Renal pelvis (tissue), 4 donors: Measurements from ENCODE around the gene GDAP1L1. TPM values are rescaled to one million over a fixed set of nuclear protein-coding genes. Genes with fewer than 3 reads are reported as not detected.
A peak's percentile ranks its signal among the peaks of the same experiment; 100 is the strongest.
"Not testable (repeated sequence)": the region's sequence is repeated elsewhere in the genome, so short reads cannot be mapped to it uniquely, and the experiment has no call there.

Experiments used
- DNase-seq: peaks from one replicate; pipeline ENCODE4 v3.0.0-alpha.2; 2013
- polyA plus RNA-seq, 3 donors: library from polyadenylated mRNA; unstranded; fragments of 120-200 nt; gene quantifications; one replicate each; pipeline ENCODE4 v1.2.1, GENCODE V29; 2013; ENCODE audit not compliant: insufficient read length in 3 of 3

The GDAP1L1 gene
- polyA plus RNA-seq, 3 donors, result 0.21 to 0.43 (median 0.23) TPM

DNA sequence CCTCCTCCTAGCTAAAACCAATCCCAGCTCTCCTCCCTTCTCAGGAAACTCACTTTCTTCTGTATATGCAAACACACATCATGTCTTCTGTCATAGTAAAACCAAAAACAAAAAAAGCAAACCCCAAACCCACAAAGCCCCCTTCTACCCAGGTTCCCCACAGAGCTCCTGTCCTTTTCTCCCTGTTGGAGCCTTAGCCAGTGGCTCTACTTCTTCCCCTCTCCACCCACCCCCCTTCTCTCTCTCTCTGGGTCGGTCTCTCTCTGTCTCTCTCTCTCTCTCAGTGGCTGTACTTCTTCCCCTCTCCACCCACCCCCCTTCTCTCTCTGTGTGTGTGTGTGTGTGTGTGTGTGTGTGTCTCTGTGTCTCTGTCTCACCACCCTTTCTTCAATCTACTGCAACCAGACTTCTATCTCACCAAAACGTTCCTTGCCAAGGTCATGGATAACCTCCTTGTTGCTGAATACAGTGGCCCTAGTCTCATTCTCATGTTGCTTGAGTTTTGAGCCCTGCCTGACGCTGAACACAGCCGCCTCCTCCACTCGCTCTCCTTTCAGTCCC lies 27.9 kb upstream of the GDAP1L1 start:
- no peak for DNase-seq

DNA sequence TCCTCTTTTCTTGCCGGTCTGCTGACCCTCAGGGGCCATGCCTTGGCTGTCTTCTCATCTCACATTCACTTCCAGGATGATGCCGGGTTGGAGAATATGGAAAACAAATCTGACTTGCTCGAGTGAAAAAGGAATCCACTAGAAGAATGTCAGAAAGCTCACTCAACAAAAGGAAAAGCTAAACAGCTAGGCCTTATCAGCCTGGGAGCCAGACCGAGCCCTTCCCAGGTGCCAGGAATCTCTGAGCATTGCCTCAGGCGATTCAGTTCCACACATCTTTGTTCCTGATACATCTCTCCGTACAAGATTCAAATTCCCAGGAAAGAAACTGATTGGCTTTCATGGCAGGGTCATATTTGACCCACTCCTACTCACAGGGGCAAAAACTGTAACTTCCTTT lies 27.3 kb upstream of the GDAP1L1 start:
- DNase-seq, result no peak

DNA sequence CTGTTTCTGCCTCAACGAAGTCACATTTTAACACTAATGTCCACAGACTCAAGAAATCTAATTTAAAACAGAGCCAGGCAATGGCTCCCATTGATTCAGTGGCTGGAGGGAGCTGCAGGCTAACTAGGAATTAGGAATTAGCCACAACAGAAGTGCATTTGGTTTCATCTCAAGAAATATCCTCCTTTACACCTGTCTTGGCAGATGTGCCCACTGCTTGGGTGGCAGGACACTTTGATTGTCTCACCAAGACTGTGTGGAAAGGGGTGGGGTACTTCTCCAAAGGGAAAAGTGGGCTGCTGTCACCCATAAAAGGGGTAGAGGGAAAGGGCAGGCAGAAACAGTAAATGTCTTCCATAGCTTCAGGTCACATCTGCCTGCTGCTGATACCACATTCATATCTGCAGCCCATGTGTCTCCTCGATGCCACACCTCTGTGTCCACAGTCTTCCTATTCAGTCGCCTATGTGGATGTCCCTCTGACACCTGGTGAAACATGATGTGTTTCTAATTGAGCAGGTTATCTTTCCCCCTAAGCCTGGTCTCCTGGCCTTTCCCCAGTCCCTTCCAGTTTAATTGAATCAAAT lies 25.6 kb upstream of the GDAP1L1 start:
- no peak for DNase-seq

DNA sequence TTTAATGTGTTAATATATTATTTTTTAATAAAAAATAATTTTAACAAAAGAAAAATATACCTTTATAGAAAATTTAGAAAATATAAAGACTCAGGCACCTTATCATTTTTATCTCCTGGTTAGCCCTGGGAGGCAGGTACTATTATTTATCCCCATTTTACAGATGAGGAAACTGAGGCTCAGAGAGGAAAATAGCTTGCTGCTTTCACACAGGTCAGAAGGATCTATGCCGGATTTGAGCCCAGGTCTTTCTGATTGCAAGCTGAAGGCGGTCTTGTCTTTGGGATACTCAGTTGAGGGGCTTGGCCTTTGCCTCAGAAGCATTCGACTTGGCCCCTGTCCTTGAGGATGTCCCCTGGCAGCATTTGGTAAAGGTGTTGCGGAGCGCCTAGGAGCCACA lies 25.1 kb upstream of the GDAP1L1 start:
- no peak for DNase-seq

DNA sequence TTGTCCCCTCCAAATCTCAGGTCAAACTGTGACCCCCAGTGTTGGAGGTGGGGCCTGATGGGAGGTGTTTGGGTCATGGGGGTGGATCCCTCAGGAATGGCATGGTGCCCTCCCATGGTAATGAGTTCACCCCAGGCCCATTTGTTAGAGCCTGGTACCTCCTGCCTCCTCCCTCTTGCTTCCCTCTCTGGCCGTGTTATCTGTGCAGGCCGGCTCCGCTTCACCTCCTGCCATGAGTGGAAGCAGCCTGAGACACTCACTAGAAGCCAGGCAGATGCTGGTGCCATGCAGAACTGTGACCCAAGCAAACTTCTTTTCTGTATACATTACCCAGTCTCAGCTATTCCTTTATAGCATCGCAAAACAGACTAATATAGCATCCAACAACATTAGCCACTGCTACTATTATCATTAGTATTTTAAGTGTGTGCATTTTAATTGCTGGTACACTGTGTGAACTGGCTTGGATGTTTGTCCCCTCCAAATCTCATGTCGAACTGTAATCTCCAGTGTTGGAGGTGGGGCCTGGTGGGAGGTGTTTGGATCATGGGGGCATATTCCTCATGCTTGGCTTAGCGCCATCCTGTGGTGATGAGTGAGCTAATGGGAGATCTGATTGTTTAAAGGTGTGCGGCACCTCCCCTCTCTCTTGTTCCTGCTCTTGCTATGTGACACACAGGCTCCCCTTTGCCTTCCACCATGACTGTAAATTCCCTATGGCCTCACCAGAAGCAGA lies 24.3 kb upstream of the GDAP1L1 start:
- no peak for DNase-seq

DNA sequence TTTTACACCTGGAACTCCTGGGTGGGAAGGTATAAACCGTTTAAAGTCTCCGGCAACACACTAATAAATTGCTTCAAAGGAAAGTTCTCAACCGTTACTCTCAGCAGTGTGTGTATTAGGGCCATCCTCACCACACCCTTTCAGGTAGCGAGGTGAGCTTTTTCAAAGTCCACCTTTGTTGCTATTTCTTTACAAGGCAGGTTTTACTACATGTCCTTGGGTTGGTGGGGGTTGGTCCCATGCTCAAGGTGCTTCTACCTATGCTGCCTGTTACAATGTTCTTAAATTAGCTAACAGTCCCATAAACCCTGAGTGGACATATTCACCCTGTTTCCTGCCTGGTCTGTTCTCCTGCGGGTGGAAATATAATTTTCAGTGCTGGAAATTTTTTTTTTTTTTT lies 23.4 kb upstream of the GDAP1L1 start:
- DNase-seq, result no peak

DNA sequence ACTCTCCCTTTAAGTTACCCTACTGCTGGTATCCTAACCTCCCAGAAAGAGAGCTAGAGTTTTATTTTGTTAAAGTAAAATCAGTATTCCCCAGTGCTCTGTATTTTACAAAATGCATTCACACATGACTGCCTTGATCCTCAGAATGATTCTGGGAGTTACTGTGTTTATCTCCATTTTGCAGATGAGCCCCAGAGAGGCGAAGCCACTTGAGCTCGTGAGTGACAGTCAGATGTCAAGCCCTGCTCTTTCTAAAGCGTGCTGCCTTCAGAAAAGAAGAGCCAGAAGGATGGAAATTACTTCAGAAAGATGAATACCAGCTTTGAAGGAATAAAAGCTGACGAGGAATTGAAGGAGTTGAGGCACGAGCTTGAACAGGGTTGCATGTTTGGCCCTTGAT lies 22.5 kb upstream of the GDAP1L1 start:
- DNase-seq, result no peak

DNA sequence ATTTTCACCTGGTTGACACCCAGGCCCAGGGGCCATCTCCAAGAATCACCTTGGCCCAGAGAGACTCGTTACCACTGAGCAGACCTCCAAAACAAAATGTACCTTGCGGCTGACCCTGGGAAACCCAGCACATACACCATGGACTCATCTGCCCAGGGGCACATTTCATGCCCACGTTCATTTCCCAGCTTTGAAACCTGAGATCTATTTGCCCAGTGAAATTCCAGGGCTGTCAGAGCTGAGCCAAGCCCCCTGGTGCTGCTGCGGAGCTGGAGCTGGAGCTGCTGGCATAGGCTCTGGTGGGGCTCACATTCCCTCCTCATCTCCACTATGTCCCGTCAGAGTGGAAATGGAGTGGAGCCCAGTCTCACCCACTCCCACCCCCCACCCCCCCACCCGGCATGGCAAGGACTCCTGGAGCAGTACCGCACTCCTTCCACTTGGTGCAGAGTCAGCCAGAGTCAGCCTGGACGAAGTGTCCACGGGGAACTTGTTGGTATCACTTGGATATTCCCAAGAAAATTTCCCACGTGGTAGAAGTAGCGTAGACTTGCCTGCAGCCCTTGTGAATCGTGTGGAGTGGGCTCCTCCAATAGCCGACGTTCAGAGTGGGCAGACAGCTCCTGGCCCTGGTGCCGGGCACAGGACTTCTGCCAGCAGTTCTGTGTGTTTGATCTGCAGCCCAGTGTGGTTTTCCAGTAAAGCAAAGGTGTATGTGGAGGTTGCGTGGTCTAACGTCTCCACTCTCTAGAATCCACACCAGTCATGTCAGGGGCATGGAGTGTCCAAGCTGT lies 18.4 kb upstream of the GDAP1L1 start:
- no peak for DNase-seq

DNA sequence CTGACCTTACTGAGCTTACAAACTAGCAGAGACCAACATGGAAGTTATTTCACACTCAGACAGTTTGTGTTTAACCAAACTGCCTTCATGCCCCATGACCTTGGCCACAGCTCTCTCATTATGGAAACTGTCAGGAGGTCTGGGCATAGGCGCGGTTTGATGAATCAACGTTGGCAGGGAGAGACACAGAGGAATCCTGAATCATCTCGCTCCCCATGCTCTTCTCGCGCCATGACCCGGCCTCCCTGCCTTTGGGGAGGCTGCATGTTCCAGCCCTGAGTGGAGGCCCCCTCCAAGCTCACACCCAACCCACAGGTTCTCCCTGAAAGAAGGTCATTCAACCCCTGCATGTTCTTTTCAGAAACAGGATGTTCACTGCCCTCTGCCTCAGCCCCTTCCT lies 15.9 kb upstream of the GDAP1L1 start:
- no peak for DNase-seq

DNA sequence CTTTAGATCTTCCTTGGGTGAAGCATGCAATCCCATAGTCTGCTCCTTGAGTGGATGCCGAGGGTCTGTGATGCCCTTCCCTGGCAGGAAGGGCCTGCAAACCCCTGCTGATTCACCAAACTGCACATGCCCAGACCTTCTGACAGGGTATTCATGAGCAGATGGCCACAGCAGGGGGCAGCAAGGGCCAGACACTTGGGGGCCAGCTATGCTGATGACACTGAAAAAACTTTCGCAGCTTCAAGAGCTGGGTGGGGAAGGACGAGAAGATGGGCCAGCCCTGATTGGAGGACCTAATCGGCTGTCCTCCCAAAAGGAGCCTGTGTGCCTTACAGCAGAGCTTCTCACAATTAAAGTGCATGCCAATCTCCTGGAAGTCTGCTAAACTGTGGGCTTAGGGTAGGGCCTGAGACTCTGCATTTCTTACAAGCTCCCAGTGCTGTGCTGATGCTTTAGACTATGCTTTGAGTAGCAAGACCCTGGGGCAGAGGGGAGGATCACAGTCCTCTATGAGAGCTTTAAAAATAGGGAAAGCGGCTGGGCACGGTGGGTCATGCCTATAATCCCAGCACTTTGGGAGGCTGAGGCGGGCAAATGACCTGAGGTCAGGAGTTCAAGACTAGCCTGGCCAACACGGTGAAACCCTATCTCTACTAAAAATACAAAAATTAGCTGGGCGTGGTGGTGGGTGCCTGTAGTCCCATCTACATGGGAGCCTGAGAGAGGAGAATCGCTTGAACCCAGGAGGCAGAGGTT lies 15.2 kb upstream of the GDAP1L1 start:
- no peak for DNase-seq

DNA sequence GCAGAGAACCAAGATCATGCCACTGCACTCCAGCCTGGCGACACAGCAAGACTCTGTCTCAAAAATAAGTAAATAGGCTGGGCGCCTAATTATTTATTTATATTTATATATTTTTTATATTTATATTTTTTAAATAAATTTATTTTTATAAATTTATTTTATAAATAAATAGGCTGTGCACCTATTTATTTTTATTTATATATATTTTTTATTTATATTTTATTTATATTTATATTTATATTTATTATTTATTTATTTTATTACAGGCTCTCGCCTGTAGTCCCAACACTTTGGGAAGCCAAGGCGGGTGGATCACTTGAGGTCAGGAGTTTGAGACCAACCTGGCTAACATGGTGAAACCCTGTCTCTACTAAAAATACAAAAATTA lies 14.6 kb upstream of the GDAP1L1 start:
- not testable (repeated sequence) for DNase-seq

DNA sequence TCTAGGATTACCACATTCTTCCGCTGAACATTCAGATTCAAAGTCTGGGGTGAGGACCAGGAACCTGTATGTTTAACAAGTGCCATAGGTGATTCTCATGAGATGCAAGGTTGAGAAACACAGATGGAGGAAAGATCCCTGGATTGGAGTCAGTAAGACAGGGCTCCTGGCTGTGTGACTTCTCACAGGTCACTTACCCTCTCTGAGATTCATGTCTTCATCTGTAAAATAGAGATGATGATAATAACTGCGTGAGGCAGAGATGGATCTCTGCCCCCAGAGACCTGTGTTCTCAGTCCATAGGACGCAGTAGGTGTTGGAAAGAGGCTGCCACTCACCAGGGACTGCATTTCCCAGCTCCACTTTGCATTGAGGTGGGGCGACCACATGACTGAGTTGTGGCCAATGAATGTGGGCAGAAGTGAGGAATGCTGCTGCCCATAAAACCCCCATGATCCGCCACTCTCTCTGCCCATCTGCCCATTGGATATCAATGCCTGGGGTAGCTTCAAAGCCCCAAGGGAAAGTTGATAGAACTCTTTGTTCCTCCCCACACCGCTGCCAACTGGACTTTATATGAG lies 13.6 kb upstream of the GDAP1L1 start:
- no peak for DNase-seq

DNA sequence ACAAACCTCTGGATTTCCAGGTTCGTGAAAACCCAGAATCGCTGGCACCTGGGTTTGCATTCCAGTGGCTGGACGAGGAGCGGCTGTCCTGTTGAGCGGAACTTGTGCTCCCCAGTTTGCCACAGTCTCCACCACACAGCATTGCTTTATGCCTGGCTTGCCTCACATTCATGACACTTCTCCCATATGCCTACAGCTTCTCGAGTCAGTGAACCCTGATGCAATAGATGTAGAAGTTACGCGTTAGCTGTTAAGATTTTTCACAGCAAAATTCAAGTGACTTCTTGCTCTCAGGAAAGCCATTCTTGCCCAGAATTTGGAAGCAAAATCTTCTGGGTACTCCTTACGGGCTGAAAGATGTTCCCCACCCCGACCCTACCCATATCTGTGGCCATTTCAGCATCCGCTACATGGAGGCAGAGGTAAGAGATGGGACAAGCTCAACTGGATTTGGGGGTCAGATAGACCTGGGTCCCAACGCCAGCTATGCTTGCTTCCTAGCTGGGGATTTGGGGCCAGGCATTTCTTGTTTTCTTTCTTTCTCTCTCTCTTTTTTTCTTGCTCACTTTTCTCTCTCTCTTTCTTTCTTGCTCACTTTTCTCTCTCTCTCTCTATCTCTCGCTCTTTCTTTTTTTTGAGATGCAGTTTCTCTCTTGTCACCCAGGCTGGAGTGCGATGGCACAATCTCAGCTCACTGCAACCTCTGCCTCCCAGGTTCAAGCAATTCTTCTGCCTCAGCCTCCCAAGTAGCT lies 12.4 kb upstream of the GDAP1L1 start:
- DNase-seq, result no peak

DNA sequence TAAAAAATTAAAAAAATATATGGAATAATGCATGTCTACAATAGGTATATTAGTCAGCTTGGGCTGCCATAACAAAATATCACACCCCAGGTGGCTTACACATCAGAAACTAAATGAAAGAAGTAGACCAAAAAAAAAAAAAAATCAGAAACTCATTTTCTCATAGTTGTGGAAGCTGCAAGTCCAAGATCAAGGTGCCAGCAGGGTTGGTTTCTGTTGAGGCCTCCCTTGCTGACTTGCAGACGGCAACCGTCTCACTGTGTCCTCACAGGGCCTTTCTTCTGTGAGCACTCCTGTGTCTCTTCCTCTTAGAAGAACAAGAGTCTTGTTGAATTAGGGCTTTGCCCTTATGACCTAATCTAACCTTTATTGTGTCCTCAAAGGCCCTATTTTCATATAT lies 11.4 kb upstream of the GDAP1L1 start:
- DNase-seq, result no peak

DNA sequence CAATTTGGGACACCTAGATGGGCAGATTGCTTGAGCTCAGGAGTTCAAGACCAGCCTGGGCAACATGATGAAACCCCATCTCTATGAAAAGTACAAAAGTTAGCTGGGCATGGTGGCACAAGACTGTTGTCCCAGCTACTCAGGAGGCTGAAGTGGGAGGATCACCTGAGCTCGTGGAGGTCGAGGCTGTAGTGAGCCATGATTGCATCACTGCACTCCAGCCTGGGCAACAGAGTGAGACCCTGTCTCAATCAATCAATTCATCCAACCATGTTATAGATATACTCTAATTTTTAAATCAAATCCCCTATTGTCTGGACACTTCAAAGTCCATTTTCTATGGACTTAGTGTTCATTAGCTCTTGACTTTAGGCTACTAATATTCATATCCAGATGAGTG lies 10.3 kb upstream of the GDAP1L1 start:
- not testable (repeated sequence) for DNase-seq

DNA sequence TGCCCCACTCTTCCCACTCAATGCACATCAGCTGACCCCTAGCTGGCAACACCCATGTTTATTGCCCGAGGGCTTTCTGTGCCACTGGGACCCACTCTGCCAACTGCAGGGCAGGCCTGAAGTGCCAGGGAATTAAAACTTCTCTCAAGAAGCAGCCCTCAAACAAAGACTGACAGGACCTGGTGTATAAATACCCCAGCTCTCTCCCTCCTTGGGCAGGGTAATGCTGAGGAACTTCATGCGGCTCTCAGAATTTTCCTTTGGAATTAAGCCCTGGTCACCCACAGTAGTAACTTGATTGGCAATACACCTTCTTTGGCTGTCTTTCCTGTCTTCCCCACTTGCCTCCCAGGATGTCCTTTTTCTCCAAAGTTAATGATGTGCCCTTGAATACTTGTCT lies 5.3 kb upstream of the GDAP1L1 start:
- DNase-seq, result no peak

DNA sequence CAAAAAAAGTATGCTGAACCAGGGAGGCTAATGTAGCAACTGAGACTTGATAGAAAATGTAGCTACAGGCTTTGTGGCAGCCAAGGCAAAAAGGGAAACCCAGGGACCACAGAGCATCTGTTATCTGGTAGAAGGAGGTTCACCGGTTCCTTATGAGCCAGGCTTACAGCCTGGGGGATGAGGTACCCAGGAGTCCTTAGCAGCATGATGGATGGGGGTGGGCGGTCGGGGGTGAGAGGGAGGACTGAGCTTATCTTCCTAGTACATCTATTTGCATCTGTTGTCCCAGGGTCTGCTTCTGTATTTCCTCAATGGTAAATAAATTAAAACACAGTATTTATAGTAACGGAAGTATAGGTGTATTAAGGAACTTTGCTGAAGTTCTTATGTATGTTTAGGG lies 1.1 kb upstream of the GDAP1L1 start:
- no peak for DNase-seq

DNA sequence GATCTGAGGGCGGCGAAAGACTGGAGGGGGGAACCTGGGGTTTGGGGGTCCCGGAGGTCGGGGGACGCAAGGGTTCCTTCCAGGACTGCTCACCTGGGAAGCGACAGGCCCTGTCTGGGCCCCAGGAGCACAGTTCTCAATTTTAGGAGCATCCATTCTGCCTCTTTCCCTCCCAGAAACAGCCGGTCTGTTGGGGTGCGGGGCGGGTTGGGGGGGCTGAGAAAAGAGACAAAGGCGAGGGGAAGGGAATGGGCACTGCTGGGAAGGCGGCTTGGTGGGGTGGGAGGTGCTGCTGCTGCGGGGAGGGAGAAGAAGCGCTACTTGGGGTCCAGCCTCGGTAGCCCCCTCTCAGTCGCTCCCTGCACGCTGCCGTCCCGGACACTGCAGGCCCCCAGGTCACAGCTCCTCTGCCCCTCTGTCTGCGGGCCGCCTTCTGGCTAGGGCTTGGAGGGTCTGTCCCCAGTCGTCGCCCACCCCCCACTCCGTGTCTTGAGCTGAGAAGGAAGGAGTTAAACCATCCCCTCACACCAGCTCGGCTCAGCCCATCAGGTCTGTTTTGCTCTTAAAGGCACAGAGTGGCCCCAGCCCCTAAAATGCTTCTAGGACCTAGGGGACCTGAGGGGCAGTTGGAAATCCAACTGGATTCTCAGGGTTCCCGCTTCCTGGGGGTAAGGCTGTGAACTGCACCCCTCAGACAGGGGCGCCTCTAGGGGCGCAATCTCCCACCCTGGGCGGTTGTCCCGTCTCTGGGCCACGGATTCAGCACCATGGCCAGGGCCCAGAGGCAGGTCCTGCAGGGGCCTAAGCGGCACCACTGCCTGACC lies 690 bp downstream of the GDAP1L1 start:
- DNase-seq, result peak; percentile 66

DNA sequence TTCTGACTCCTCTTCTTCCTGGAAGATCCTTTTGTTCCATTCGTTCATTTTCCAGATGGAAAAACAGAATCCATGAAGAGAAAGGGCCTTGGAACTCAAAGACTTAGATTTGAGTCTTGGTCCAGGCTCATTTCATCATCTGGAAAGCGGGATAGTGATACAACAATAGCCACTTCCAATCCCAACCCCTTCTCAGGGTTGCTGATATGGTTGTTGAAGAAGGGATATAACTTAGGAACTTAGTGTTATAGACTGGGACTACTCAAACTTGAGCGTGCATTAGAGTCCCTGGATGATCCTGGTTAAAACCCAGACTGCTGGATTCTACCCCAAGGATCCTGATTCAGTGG lies 1.3 kb downstream of the GDAP1L1 start:
- no peak for DNase-seq

DNA sequence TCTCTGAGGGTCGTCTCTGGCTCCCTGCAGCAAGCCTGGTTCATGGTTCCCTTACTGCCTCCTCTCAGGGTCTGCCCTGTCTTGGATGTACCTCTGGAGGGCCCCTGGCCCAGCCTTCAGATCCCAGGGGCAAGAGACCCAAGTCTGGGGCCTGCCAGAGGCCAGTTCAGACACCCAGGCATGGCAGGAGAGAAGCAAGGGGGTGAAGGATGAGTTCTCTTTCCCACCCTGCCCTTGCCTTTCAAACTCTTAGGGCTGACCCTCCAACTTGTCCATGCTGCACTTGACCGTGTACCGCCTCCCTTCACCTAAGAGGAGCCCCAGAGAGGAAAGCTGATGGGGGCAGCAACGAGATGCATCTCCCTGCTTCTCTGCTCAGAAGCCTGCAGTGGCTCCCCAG lies 4.2 kb downstream of the GDAP1L1 start:
- DNase-seq, result no peak
